ENCODE data around the gene PLXND1.
"Not testable (repeated sequence)": the region's sequence is repeated elsewhere in the genome, so short reads cannot be mapped to it uniquely, and the experiment has no call there.

The PLXND1 gene

GRCh38 chr3:129606636-129607390 lies at the start of gene PLXND1:
PLXND1 (minus strand) TSS chr3:129606676; CDS start chr3:129606639, 37 bp downstream.
- peak; percentile 49 for DNase-seq (ENCODE audit: low spot score)

GRCh38 chr3:129655291-129655700 lies 48.8 kb upstream of the PLXND1 start:
- DNase-seq (ENCODE audit: low spot score) = no peak

GRCh38 chr3:129654131-129654530 lies 47.7 kb upstream of the PLXND1 start:
- DNase-seq (ENCODE audit: low spot score) = no peak

- DNase-seq (ENCODE audit: low spot score) = no peak
These were observed 46.5 kb upstream of the PLXND1 start for GRCh38 chr3:129653019-129653418.

GRCh38 chr3:129651435-129652202 lies 45.1 kb upstream of the PLXND1 start:
- peak; percentile 90 for DNase-seq (ENCODE audit: low spot score)

- peak; percentile 76 for DNase-seq (ENCODE audit: low spot score)
These were observed 43.9 kb upstream of the PLXND1 start for GRCh38 chr3:129650256-129650872.

GRCh38 chr3:129648391-129648790 lies 41.9 kb upstream of the PLXND1 start:
- DNase-seq (ENCODE audit: low spot score) = no peak

GRCh38 chr3:129645286-129645685 lies 38.8 kb upstream of the PLXND1 start:
- no peak for DNase-seq (ENCODE audit: low spot score)

- DNase-seq (ENCODE audit: low spot score) = no peak
These were observed 38.4 kb upstream of the PLXND1 start for GRCh38 chr3:129644836-129645235.

GRCh38 chr3:129641567-129642260 lies 35.2 kb upstream of the PLXND1 start:
- not testable (repeated sequence) for DNase-seq (ENCODE audit: low spot score)

- DNase-seq (ENCODE audit: low spot score) = not testable (repeated sequence)
These were observed 34.5 kb upstream of the PLXND1 start for GRCh38 chr3:129640985-129641384.

GRCh38 chr3:129638481-129638880 lies 32.0 kb upstream of the PLXND1 start:
- DNase-seq (ENCODE audit: low spot score) = no peak

GRCh38 chr3:129636082-129636481 lies 29.6 kb upstream of the PLXND1 start:
- no peak for DNase-seq (ENCODE audit: low spot score)

GRCh38 chr3:129635656-129636055 lies 29.2 kb upstream of the PLXND1 start:
- DNase-seq (ENCODE audit: low spot score) = no peak

GRCh38 chr3:129633751-129634481 lies 27.4 kb upstream of the PLXND1 start:
- DNase-seq (ENCODE audit: low spot score) = no peak

GRCh38 chr3:129632977-129633376 lies 26.5 kb upstream of the PLXND1 start:
- no peak for DNase-seq (ENCODE audit: low spot score)

- no peak for DNase-seq (ENCODE audit: low spot score)
These were observed 26.1 kb upstream of the PLXND1 start for GRCh38 chr3:129632556-129632955.

- no peak for DNase-seq (ENCODE audit: low spot score)
These were observed 25.6 kb upstream of the PLXND1 start for GRCh38 chr3:129632056-129632455.

GRCh38 chr3:129629011-129629410 lies 22.5 kb upstream of the PLXND1 start:
- DNase-seq (ENCODE audit: low spot score) = no peak

- no peak for DNase-seq (ENCODE audit: low spot score)
These were observed 21.7 kb upstream of the PLXND1 start for GRCh38 chr3:129628169-129628522.

- peak; percentile 90 for DNase-seq (ENCODE audit: low spot score)
These were observed 21.1 kb upstream of the PLXND1 start for GRCh38 chr3:129627350-129628168.
